Right lobe of liver (tissue), 6 donors: ENCODE data around the gene NES. TPM values are rescaled to one million over a fixed set of nuclear protein-coding genes. Genes with fewer than 3 reads are reported as not detected.

Experiments used
- ATAC-seq, 4 donors: fragments of 200-7000 bp; cut with Tn5 transposase; one replicate each; pipeline ENCODE4 v1.9.1; 2020; ENCODE audit warnings: mild to moderate bottlenecking in 4 of 4, moderate library complexity in 4 of 4
- DNase-seq, 3 donors: peaks; one replicate each; pipeline ENCODE4 v3.0.0-alpha.2; 2020
- H3K27ac ChIP-seq, 3 donors: fragments of 200-600 bp; one replicate each; pipeline ENCODE4 v1.8.0; 2022
- H3K27me3 ChIP-seq, 2 donors: fragments of 200-600 bp; one replicate each; pipeline ENCODE4 v1.8.0; 2022
- H3K36me3 ChIP-seq, 4 donors: fragments of 200-600 bp; sonication (generic) in 1 of 4; one replicate each; pipeline versions ENCODE4 v1.5.1 to v1.8.0; 2017 to 2022; ENCODE audit warnings: control low read depth in 1 of 4
- H3K4me1 ChIP-seq, 4 donors: fragments of 200-600 bp; sonication (generic) in 1 of 4; one replicate each; pipeline versions ENCODE4 v1.5.1 to v1.8.0; 2017 to 2022; ENCODE audit warnings: control low read depth in 1 of 4
- H3K4me3 ChIP-seq, 3 donors: fragments of 200-600 bp; one replicate each; pipeline ENCODE4 v1.8.0; 2022
- H3K9me3 ChIP-seq, 4 donors: fragments of 200-600 bp; sonication (generic) in 1 of 4; one replicate each; pipeline versions ENCODE4 v1.5.1 to v1.8.0; 2017 to 2022; ENCODE audit warnings: control low read depth in 1 of 4
- CTCF ChIP-seq, 4 donors: fragments of 200-600 bp in 3 of 4; fragments of 450-650 bp in 1 of 4; IDR thresholded peaks; one replicate each; pipeline versions ENCODE4 v1.5.1 to v1.8.0; 2016 to 2022; ENCODE audit warnings: antibody characterized with exemption in 4 of 4, mild to moderate bottlenecking in 2 of 4
- POLR2A ChIP-seq: fragments of 450-650 bp; IDR thresholded peaks from one replicate; pipeline ENCODE4 v1.6.1; 2017; ENCODE audit warnings: antibody characterized with exemption, mild to moderate bottlenecking
- WGBS: methylation state at CpG from one replicate; pipeline ENCODE4 v1.1.6; 2018; ENCODE audit warnings: low coverage, low lambda C conversion rate; ENCODE audit not compliant: insufficient coverage; ENCODE audit errors: missing lambda C conversion rate; 5-methylcytosine and 5-hydroxymethylcytosine counted together
- intact Hi-C, 2 donors: fragments of 100-400 bp; cut with DNase I; formaldehyde crosslinking; loops; one replicate each; pipeline versions ENCODE4 v1.11.2 to v1.14.1; 2022
- total RNA-seq, 6 experiments: library from RNA; depleted of rRNA in 2 of 6; stranded (reverse); fragments of >200 nt in 2 of 6; fragmentation: NEBNext Ultra II Directional in 3 of 6; extraction: Animal tissue kit (Norgen Biotek cat#: 25700) in 3 of 6; gene quantifications; one replicate each; pipeline versions ENCODE4 v1.1.0 to v1.2.4, GENCODE V29; 2016 to 2023
- donor health status: DM: no; HTN: yes; CAD: no.
- donor health status: DM: no; HTN: no; CAD: no.
- donor health status: DM: no; HTN: no; CAD: no.
- donor health status: DM: no; HTN: yes; CAD: no.
- donor health status: DM: no; HTN: yes; CAD: no.

NES gene
- total RNA-seq, 6 experiments from 2014 or later: 1.1 to 7.5 (median 2.6) TPM

- TF ChIP-seq CTCF (IDR thresholded peaks at IDR 0.05): no peak
- TF ChIP-seq POLR2A: no peak
- ATAC-seq (no peak), DNase-seq (no peak)
- peaks cover 0 to 7% (median 0%) of the 10 kb centered on the region in 4 donors for H3K4me1 ChIP-seq
- WGBS: 55% methylated on average over 9 of the region's 12 CpGs
- no peak overlapping the region for H3K4me3 ChIP-seq
- H3K27me3 ChIP-seq: peaks cover 0 to 5% of the 10 kb centered on the region in 2 donors
- H3K36me3 ChIP-seq: no peaks in the 10 kb centered on the region
- no peaks in the 10 kb centered on the region for H3K9me3 ChIP-seq
- intact Hi-C loops: no loop called here
- no peak overlapping the region for H3K27ac ChIP-seq
Observed at GRCh38 chr1:156693848-156694689, 16.9 kb upstream of the NES start.

DNA sequence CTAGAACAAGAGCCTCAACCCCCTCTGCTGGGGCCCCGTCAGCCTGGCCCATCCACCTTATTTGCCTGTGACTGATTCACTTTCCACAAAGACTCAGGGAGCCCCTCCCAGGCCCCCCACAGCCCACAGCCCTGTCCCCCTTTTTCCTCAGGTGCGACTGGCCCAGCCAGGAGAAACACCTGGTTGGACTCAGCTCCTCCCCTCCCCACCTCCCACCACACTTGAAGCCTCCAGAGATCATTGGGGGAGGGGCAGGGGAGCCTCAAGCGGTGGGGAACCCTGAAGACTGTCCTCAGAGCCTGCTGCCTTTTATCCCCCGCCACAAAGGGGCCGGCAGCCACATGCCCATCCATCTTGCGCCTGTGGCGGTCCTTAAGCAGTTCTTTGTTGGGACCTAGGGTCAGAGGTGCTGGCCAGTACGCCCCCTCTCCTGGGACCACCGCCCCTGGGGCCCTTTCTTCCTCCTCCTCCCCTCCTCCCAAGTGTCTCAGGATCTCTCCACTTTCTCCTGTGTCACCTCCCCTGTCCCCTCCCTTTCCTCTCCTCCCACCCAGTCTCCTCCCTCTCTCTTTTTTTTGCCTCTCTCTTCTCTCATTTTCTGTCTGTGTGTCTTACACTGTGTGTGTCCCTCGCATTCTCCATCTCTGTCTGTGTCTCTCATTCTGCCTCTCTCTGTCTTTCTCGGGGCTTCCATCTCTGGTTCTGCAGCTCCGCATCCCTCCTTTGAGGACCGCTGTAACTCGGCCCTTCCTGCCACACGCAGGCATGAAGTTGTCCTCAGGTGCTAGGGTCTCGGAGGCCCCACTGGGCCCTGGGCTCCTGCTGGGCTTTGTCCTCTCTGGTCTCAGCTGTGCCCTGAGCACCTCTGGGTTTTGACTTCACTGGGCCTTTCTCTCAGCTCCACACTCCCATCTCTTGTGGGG lies 16.0 kb upstream of the NES start:
- DNase-seq: no peak
- peaks cover 0 to 5% of the 10 kb centered on the region in 2 donors for H3K27me3 ChIP-seq
- ATAC-seq: no peak
- intact Hi-C loops: no loop called here
- WGBS: 30% methylated on average over 7 of the region's 16 CpGs
- no peaks in the 10 kb centered on the region for H3K36me3 ChIP-seq
- peaks cover 0 to 7% (median 0%) of the 10 kb centered on the region in 4 donors for H3K4me1 ChIP-seq
- H3K27ac ChIP-seq: no peak overlapping the region
- H3K9me3 ChIP-seq: no peaks in the 10 kb centered on the region
- TF ChIP-seq CTCF (IDR thresholded peaks at IDR 0.05) (no peak), POLR2A (no peak)
- no peak overlapping the region for H3K4me3 ChIP-seq

- Histone ChIP-seq H3K27me3 (peaks cover 0 to 5% of the 10 kb centered on the region in 2 donors), H3K4me3 (no peak overlapping the region), H3K9me3 (no peaks in the 10 kb centered on the region), H3K36me3 (no peaks in the 10 kb centered on the region), H3K4me1 (peaks cover 0 to 7% (median 0%) of the 10 kb centered on the region in 4 donors), H3K27ac (no peak overlapping the region)
- DNase-seq: no peak
- no peak for ATAC-seq
- WGBS: 12% methylated on average over 8 of the region's 13 CpGs
- intact Hi-C loops: no loop called here
- TF ChIP-seq POLR2A: no peak
- TF ChIP-seq CTCF (IDR thresholded peaks at IDR 0.05): no peak
Observed at GRCh38 chr1:156692441-156692924, 15.3 kb upstream of the NES start.

- DNase-seq (no peak), ATAC-seq (no peak)
- no peaks in the 10 kb centered on the region for H3K9me3 ChIP-seq
- H3K4me3 ChIP-seq: no peak overlapping the region
- no peaks in the 10 kb centered on the region for H3K36me3 ChIP-seq
- 14% methylated on average over 19 of the region's 20 CpGs for WGBS
- no peak overlapping the region for H3K27ac ChIP-seq
- peaks cover 0 to 7% (median 0%) of the 10 kb centered on the region in 4 donors for H3K4me1 ChIP-seq
- peaks cover 0 to 5% of the 10 kb centered on the region in 2 donors for H3K27me3 ChIP-seq
- no peak for TF ChIP-seq POLR2A
- no peak for TF ChIP-seq CTCF (IDR thresholded peaks at IDR 0.05)
- intact Hi-C loops: no loop called here
Observed at GRCh38 chr1:156691665-156692440, 14.6 kb upstream of the NES start.
